K562 (cell line): ENCODE data around the gene SPATA31D4. TPM values are rescaled to one million over a fixed set of nuclear protein-coding genes. Genes with fewer than 3 reads are reported as not detected.

ENCODE experiments used
- DNMT1 ChIP-seq: fragments of 450-650 bp; IDR thresholded peaks from 2 replicates; pipeline ENCODE4 v1.6.1; 2016; ENCODE audit warnings: antibody characterized with exemption, mild to moderate bottlenecking
- E2F4 ChIP-seq: sonication (generic); formaldehyde crosslinking; IDR thresholded peaks from 2 replicates; pipeline ENCODE4 v1.8.0; 2022; ENCODE audit warnings: mild to moderate bottlenecking, low read depth, missing genetic modification reagents
- HSF4 ChIP-seq: fragments of 250-450 bp; sonication (Bioruptor Pico); IDR thresholded peaks from 2 replicates; pipeline ENCODE4 v2.1.2; 2022; ENCODE audit warnings: mild to moderate bottlenecking, moderate library complexity, borderline replicate concordance
- MTF1 ChIP-seq: fragments of 250-450 bp; sonication (Bioruptor Pico); IDR thresholded peaks from 2 replicates; pipeline ENCODE4 v1.9.0; 2021; ENCODE audit warnings: moderate library complexity, mild to moderate bottlenecking, inconsistent platforms, borderline replicate concordance
- NFIC ChIP-seq: fragments of 450-650 bp; IDR thresholded peaks from 2 replicates; pipeline ENCODE4 v1.6.1; 2017; ENCODE audit warnings: mild to moderate bottlenecking, inconsistent platforms
- RFX5 ChIP-seq: IDR thresholded peaks from 2 replicates; pipeline ENCODE4 v1.6.1; 2011; ENCODE audit warnings: low read depth, mild to moderate bottlenecking, improper control_type of control experiment, low read length
- SAFB2 ChIP-seq: fragments of 200-400 bp; formaldehyde crosslinking; IDR thresholded peaks from 2 replicates; pipeline ENCODE4 v1.6.1; 2018; ENCODE audit warnings: borderline replicate concordance, low read length, low read depth, moderate library complexity; ENCODE audit not compliant: severe bottlenecking
- ZNF197 ChIP-seq: fragments of 200-800 bp; sonication (Bioruptor generic); IDR thresholded peaks from 2 replicates; pipeline ENCODE4 v1.6.1; 2016; ENCODE audit warnings: low read depth, missing genetic modification characterization, missing compliant biosample characterization
- polyA plus RNA-seq, 8 experiments: library from polyadenylated mRNA; depleted of rRNA in 4 of 8; stranded (reverse) in 5 of 8; unstranded in 3 of 8; fragments of >200 nt; fragmentation: Nextera tagmentation in 2 of 8; fragmentation: Illumina TruSeq in 1 of 8; extraction: Ambion mirVana in 2 of 8; extraction: Trizol in 1 of 8; gene quantifications; 2 replicates each; pipeline versions ENCODE4 v1.2.1 to v1.2.3, GENCODE V29; 2011 to 2014; ENCODE audit warnings: inconsistent platforms in 1 of 8, missing spikeins in 1 of 8
- total RNA-seq, 7 experiments: library from RNA; depleted of rRNA in 6 of 7; stranded (reverse); fragments of >200 nt in 6 of 7; fragmentation: Illumina TruSeq in 2 of 7; extraction: Trizol in 2 of 7; gene quantifications; 2 replicates each; pipeline versions ENCODE4 v1.2.1 to v1.2.3, GENCODE V29; 2011 to 2021; ENCODE audit warnings: low replicate concordance in 1 of 7
- TF ChIP-seq, protein P1 (sequence below): fragments of 200-600 bp; sonication (generic); IDR thresholded peaks from one replicate; pipeline ENCODE4 v1.6.1; 2012; ENCODE audit warnings: mild to moderate bottlenecking, low read depth, low read length, inconsistent platforms
- TF ChIP-seq, protein P2 (sequence below): fragments of 250-450 bp; sonication (Bioruptor Pico); IDR thresholded peaks from 2 replicates; pipeline ENCODE4 v1.5.0; 2021

Gene SPATA31D4
- total and polyA plus RNA-seq, 9 of the 15 experiments (the other 6 are each of a cell fraction or from before 2014, with no cell fraction given) = not detected

DNA sequence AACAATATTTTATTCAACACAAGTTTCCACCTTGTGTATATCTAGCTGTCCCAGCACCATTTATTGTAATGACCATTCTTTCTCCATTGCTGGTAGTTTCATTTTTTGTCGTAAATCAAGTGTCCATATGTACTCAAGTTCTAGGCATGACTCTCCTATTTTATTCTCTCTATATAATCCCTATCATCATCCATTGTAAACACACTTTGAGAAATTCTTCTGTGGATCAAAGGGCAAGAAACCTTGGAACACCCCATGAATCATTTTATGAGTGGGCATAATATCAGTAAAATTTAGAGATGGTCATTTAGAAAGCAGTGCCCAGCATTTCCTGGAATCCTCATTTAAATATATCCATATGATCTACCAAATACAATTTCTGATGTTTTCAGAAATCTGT lies 35.8 kb upstream of the SPATA31D4 start (continued):
- TF ChIP-seq, protein P1, sequence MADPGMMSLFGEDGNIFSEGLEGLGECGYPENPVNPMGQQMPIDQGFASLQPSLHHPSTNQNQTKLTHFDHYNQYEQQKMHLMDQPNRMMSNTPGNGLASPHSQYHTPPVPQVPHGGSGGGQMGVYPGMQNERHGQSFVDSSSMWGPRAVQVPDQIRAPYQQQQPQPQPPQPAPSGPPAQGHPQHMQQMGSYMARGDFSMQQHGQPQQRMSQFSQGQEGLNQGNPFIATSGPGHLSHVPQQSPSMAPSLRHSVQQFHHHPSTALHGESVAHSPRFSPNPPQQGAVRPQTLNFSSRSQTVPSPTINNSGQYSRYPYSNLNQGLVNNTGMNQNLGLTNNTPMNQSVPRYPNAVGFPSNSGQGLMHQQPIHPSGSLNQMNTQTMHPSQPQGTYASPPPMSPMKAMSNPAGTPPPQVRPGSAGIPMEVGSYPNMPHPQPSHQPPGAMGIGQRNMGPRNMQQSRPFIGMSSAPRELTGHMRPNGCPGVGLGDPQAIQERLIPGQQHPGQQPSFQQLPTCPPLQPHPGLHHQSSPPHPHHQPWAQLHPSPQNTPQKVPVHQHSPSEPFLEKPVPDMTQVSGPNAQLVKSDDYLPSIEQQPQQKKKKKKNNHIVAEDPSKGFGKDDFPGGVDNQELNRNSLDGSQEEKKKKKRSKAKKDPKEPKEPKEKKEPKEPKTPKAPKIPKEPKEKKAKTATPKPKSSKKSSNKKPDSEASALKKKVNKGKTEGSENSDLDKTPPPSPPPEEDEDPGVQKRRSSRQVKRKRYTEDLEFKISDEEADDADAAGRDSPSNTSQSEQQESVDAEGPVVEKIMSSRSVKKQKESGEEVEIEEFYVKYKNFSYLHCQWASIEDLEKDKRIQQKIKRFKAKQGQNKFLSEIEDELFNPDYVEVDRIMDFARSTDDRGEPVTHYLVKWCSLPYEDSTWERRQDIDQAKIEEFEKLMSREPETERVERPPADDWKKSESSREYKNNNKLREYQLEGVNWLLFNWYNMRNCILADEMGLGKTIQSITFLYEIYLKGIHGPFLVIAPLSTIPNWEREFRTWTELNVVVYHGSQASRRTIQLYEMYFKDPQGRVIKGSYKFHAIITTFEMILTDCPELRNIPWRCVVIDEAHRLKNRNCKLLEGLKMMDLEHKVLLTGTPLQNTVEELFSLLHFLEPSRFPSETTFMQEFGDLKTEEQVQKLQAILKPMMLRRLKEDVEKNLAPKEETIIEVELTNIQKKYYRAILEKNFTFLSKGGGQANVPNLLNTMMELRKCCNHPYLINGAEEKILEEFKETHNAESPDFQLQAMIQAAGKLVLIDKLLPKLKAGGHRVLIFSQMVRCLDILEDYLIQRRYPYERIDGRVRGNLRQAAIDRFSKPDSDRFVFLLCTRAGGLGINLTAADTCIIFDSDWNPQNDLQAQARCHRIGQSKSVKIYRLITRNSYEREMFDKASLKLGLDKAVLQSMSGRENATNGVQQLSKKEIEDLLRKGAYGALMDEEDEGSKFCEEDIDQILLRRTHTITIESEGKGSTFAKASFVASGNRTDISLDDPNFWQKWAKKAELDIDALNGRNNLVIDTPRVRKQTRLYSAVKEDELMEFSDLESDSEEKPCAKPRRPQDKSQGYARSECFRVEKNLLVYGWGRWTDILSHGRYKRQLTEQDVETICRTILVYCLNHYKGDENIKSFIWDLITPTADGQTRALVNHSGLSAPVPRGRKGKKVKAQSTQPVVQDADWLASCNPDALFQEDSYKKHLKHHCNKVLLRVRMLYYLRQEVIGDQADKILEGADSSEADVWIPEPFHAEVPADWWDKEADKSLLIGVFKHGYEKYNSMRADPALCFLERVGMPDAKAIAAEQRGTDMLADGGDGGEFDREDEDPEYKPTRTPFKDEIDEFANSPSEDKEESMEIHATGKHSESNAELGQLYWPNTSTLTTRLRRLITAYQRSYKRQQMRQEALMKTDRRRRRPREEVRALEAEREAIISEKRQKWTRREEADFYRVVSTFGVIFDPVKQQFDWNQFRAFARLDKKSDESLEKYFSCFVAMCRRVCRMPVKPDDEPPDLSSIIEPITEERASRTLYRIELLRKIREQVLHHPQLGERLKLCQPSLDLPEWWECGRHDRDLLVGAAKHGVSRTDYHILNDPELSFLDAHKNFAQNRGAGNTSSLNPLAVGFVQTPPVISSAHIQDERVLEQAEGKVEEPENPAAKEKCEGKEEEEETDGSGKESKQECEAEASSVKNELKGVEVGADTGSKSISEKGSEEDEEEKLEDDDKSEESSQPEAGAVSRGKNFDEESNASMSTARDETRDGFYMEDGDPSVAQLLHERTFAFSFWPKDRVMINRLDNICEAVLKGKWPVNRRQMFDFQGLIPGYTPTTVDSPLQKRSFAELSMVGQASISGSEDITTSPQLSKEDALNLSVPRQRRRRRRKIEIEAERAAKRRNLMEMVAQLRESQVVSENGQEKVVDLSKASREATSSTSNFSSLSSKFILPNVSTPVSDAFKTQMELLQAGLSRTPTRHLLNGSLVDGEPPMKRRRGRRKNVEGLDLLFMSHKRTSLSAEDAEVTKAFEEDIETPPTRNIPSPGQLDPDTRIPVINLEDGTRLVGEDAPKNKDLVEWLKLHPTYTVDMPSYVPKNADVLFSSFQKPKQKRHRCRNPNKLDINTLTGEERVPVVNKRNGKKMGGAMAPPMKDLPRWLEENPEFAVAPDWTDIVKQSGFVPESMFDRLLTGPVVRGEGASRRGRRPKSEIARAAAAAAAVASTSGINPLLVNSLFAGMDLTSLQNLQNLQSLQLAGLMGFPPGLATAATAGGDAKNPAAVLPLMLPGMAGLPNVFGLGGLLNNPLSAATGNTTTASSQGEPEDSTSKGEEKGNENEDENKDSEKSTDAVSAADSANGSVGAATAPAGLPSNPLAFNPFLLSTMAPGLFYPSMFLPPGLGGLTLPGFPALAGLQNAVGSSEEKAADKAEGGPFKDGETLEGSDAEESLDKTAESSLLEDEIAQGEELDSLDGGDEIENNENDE = no peak
- no peak for TF ChIP-seq SAFB2
- TF ChIP-seq MTF1 (CRISPR knock-in tag) = no peak
- TF ChIP-seq NFIC = no peak
- TF ChIP-seq E2F4 = no peak
- TF ChIP-seq RFX5 = no peak
- TF ChIP-seq DNMT1 = no peak
- TF ChIP-seq ZNF197 = no peak
- no peak for TF ChIP-seq HSF4 (CRISPR knock-in tag)
- TF ChIP-seq, protein P2, sequence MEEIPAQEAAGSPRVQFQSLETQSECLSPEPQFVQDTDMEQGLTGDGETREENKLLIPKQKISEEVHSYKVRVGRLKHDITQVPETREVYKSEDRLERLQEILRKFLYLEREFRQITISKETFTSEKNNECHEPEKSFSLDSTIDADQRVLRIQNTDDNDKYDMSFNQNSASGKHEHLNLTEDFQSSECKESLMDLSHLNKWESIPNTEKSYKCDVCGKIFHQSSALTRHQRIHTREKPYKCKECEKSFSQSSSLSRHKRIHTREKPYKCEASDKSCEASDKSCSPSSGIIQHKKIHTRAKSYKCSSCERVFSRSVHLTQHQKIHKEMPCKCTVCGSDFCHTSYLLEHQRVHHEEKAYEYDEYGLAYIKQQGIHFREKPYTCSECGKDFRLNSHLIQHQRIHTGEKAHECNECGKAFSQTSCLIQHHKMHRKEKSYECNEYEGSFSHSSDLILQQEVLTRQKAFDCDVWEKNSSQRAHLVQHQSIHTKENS (CRISPR knock-in tag) = no peak
